Middle frontal gyrus (tissue), 1 donor: ENCODE data around the gene EIF4G3.
"Not testable (repeated sequence)": the region's sequence is repeated elsewhere in the genome, so short reads cannot be mapped to it uniquely, and the experiment has no call there.

Experiments used
- DNase-seq: peaks from one replicate; pipeline ENCODE4 v3.0.0-alpha.2; 2015; ENCODE audit warnings: low spot score; ENCODE audit errors: extremely low spot score

The EIF4G3 gene

DNA sequence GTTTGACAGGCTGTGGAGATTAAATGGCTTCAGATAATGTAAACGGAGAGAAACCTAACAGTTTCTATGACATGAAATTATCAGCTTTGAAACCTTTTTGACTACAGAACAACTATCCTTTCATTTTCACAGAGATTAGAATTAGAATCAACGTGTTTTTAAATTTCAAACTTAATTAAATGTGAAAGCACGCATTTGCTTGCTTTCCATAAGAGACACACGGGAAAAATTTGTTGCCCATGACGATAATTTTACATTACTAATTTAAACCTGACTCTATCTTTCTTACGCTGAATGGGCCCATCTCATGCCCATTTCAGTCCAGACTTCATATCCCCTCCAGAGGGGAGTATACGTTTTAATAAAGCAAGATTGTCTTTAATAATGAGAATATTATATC, 297.9 kb downstream of the EIF4G3 start:
- no peak for DNase-seq

DNA sequence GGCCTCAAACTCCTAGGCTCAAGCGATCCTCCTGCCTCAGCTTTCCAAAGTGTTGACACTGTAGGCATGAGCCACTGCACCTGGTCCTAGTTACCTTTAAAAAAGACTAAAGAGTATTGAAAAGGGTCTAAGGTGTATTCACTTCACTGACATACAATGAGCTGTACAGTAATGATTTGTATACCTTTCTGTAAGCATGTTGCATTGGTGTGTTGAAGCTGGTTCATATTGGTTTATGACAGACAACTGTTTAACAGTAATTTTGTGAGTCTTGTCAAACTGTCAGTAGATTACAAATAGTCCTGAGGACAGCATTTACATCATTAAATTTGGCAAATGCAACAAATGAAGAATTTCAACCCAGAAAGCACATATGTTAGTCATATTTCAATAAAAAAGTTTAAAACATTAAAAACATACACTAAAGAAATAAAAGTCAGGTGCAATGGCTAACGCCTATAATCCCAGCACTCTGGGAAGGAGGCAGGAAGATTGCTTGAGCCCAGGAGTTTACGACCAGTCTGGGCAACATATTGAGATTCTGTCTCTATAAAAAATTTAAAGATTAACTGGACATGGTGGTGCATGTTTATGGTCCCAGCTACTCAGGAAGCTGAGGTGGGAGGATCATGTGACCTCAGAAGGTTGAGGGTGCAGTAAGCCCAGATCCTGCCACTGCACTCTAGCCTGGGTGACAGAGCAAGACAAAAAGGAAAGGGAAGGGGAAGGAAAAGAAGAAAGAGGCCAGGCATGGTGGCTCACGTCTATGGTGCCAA, 301.3 kb downstream of the EIF4G3 start:
- no peak for DNase-seq

DNA sequence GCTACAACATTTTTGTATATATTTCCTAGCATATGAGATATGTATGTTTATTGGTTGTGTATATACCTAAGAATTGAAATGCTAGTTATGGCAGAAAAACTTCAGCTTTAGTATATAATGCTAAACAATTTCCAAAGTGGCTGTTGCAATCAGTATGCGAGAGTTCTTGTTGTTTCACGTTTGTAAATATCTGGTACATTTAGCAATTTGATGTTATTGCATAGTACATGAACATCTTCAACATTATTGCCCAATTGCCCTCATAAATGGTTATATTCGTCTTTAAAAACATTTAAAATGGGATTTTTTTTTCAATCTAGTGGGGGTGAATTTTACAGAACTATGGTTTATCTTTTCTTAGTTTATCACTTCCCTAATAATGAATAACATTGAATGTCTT, 303.4 kb downstream of the EIF4G3 start:
- no peak for DNase-seq

DNA sequence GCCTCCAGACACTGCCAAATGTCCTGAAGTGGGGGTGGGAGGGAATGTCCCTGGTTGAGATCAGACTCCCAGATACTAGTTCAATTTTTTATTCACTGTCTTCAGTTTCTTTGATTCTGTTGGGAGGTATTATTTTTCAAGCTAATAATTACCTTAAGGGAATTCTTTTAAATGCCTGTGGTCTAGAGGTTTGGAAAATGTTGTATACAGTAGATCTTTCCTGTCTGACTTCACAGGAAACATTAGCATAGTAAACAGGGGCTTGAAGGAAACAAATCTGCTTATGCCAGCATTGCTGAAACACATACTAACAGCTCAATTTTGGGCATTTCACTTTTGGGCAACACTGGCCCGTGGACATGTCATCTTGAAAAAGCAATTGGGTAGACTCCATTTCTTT, 305.3 kb downstream of the EIF4G3 start:
- no peak for DNase-seq

DNA sequence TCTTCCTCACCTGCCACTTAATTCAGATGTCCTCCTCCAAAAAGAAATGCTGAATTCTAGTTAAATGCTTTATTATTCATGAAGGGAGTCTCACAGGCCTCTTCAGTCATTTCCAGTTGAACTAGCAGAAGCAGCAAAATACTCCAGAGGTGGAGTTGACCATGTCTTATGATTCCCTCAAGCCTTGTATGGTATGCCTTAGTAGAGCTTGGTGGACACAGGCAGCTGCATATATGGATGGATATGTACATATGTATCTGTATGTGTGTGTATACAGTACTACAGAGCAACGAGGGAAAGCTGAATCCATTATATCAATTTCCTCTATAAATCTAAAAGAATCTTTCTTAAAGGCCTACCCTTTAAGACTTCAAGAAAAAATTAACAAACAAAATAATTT, 306.0 kb downstream of the EIF4G3 start:
- no peak for DNase-seq

DNA sequence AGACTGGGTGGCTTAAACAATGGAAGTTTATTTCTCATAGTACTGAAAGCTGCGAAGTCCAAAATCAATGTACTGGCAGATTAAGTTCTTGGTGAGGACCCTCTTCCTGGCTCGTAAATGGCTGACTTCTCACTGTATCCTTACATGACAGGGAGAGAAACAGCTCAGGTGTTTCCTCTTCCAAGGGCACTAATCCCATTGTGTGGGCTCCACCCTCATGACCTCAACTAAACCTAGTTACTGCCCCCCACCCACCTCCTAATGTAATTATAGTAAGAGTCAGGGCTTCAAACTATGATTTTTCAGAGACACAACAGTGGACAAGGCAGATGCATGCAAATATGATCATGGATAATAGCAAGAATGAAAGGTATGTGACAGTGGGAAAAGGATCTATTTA, 308.4 kb downstream of the EIF4G3 start:
- no peak for DNase-seq

DNA sequence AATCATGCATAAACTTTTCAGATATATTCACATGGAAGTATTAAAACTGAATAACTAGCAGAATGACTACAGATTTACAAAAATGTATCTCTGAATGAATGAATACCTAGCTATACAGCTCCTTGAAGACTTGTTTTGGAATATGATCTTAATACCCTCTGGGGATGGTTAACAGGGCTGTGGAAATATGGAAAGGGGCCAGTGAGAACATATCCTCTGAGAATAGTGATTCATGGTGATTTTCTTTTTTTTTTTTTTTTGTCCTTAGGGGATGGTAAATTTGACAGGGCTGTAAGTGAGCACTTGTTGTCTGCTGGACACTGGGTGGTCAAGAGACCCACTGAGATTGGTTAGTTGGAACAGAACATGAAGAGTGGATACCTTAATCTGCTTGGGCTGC, 308.9 kb downstream of the EIF4G3 start:
- no peak for DNase-seq

DNA sequence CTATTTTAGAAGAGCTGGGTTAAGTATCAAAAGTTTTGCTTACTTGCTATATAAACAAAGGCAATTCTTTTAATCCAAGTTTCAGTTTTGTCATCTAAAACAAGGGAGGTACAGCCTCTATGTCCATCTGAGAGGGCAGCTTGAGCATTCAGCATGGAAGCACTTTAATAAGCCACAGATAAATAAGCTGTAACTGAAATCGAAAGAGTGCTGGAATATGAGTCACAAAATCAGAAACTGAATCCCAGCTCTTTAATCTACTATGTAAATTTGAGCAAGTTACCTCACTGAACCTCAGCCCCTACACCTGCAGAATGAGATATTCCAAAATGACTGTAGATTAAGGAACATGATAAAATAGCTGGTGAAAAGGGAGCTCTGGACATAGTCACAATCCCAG, 309.6 kb downstream of the EIF4G3 start:
- DNase-seq: no peak

DNA sequence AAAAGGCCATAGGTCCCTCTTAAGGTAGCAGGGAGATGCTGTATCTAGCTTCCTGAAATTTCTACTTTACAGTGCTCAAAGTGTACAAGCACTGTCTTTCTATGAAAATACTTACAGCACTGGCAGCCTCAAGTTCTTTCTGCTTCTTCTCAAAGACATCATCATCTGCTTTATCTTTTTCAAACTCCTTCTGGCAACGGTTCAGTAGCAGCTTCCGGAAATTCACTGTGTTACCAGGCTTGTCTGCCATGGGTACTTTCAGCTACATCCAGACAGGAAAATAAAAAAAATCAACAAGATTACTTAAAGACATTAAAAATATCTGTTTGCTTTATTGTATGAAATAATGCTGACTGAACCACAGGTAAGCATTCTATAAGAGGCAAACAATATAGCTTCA, 311.7 kb downstream of the EIF4G3 start:
- DNase-seq: no peak

DNA sequence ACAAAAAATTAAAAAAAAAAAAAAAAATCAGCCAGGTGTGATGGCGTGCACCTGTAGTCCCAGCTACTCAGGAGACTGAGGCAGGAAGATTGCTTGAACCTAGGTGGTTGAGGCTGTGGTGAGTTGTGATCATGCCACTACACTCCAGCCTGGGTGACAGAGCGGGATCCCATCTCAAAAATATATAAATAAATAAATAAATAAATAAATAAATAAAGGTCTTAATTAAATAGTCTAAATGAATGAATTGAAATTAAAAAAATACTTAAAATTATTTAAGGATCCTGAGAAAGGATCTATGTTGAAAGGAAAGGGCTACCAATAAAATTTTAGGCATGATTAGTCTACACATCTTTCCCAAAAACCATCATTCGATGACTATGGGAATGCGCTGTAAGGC, 322.2 kb downstream of the EIF4G3 start:
- no peak for DNase-seq

DNA sequence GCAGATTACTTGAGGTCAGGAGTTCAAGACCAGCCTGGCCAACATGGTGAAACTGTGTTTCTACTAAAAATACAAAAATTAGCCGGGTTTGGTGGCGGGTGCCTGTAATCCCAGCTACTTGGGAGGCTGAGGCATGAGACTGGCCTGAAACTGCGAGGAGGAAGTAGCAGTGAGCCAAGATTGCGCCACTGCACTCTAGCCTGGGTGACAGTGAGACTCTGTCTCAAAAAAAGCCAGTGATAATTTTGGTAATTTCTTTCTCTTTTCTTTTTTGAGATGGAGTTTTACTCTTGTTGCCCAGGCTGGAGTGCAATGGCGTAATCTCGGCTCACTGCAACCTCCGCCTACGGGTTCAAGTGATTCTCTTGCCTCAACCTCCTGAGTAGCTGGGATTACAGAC, 324.9 kb downstream of the EIF4G3 start:
- DNase-seq: not testable (repeated sequence)

DNA sequence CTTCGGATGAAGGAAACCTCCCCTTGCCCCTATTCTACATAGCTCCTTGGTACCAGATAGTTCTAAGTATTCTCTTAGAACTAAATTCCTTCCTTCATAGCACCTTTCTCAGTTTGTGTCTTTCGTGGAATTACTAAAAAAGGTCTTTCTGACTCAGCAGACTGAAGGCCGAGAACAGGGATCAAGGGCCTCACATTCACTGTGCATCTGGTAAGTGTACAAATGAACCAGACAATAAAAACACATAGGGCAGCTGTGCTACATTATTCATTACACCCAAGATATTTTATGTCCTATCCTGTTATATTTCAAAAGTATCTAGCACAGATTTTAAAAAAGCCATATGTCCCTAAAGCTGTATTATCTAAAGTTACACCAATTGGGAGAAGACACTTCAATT, 326.7 kb downstream of the EIF4G3 start:
- no peak for DNase-seq

DNA sequence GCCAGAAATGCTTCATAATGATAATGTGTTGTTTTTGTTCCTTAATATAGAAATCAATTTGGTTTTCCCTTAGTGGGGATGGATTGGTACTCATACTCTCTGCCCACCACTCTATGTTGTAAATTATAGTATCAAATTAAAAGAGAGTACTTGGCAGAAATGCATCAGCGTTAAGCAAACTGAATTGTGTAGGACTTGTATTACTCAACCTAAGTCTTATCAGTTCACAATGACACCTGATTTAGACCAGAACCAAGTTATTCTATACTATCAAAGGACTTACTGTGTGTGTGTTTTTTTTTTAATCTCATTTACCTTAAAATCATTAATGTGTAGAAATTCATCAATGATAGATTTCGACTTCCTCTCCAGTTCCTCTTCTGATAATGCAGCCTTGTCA, 327.6 kb downstream of the EIF4G3 start:
- DNase-seq: no peak

DNA sequence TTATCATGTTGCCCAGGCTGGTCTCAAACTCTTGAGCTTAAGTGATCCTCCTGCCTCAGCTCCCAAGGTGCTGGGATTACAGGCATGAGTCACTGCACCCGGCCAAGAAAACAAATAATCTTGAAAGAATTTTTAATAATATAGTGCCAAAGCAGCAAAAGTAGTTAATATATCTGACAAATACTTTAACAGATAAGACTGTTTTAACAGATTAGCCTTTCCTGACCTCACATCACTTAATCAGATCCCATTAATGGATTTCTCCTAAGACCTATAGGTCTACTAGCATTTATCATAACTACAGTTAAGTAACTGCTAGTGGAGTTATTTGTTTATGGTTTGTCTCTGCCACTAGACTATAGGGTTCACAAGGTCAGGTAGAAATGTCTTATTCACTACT, 328.5 kb downstream of the EIF4G3 start:
- DNase-seq: no peak

DNA sequence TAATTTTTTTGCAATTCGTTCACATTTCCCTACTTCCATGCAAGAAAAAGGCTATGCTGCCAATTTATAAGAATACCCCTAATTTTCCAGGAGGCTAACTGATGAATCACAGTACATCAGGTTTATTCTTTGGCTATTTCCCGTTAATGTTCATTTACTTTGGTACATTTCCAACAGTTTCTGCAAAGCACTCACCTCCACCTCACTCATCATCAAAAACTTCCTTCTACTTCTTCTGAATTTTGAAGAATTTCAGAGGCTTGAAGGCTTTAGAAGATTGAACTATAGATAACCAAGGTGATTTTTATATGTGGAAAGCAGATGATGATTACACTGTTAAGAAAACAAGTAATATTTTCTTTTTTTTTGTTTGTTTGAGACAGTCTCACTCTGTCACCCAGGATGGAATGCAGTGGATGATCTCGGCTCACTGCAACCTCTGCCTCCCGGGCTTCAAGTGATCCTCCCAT, 329.1 kb downstream of the EIF4G3 start:
- no peak for DNase-seq

DNA sequence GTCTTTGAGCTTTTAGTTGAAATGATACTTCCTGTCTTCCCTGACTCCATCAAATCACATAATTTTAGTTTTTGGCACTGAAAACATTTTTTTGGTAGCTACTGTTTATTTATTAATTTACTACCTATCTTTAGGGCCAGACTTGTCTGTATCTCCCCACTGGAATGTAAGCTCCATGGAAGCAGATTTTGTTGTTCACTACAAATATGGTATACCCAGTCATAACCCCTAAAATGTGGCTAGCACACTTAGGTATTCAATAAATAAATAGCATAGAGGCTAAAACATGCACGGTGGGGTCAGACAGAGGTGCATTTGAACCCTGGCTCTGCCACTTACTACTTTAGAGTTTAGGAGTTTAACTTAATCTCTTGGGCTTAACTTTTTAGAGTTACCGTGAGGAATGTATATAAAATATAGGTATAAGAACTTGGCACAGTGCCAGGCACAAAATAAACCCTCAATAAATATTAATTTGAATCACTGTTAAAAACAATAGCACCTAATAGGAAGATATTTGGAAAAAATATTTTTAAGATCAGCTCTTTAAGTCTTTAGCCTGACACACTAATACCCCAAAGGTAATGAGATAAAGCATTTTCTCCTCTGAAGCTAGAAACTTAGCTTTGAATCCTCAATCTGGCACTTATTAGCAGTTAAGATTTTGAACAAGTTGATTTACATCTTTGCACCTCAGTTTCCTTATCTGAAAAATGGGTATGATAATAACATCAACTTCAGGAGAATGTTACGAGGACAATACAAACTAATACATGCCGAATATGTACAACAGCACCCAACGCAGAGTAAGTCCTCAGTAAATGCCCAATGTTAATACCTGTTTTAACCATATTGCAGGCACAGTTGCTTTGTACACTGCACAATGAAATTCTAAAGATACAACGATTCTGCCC, 330.0 kb downstream of the EIF4G3 start:
- no peak for DNase-seq

DNA sequence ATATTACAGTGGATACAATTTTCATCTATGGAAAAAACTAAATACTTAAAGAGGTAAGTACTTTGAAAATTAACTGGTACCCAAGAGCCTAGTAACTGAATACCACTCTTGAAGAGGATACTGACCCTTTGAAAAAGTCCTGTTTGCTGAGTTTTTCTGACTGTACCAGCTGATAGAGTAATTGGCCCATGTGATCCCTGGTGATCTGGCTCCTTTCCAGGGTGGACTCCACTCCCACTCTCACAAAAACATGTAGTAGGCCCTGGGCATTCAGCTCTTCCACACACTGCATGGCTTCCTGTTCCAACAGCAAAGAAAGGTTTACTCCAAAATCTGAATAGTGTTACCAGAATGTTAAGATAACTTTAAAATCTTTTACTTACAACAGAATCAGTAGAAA, 336.0 kb downstream of the EIF4G3 start:
- no peak for DNase-seq

DNA sequence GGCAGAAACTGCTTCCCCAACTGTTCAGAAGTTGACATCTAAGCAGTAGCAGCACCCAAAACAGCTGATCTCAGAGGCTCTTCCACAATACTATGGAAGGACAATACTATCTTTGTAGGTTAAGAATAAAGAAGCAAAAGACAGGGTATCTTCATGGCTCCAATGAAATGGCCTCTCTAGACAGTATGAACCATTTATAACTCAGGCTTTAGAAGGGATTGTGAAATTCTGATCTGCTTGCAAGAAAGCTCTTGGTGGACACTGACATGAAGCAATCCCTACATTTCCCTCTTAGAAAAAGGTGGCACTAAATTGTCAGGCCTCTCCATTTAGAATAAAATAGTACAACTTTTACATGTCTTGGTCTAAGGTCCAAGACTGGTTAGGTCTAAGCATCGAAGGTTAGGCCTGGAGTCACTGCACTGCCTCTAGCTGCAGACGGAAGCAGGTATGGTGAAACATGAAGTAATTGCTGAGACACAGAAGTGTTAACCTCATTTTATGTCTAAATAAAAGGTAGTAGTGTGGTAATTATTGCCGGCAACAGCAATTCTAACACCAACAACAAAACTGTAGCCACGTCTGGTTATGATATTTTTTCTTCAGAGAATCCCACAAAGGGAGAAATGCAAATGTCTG, 339.0 kb downstream of the EIF4G3 start:
- no peak for DNase-seq

DNA sequence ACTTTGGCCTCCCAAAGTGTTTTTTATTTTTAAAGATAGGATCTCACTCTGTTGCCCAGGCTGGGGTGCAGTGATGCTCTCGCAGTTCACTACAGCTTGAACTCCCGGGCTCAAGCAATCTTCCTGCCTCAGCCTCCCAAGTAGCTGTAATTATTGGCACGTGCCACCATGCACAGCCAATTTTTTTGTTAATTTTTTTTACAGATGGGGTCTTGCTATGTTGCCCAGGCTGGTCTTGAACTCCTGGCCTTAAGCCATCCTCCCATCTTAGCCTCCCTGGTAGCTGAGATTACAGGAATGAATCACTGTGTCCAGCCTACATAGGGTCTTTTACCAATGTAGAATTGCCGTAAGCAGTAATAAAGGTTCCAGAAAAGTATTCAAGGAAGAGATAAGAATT, 340.5 kb downstream of the EIF4G3 start:
- DNase-seq: no peak

DNA sequence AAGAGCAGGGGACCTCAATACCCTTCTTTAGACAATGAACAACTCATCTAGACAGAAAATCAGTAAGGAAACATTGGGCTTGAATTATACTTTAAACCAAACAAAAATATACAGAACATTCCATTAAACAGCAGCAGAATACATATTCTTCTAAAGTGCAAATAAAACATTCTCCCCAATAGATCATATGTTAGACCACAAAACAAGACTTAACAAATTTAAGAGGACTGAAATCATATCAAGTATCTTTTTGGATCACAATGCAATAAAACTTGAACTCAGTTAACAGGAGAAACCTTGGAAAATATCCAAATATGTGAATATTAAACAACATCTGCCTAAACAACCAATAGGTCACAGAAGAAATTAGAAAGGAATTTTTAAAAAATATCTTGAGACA, 341.9 kb downstream of the EIF4G3 start:
- no peak for DNase-seq

DNA sequence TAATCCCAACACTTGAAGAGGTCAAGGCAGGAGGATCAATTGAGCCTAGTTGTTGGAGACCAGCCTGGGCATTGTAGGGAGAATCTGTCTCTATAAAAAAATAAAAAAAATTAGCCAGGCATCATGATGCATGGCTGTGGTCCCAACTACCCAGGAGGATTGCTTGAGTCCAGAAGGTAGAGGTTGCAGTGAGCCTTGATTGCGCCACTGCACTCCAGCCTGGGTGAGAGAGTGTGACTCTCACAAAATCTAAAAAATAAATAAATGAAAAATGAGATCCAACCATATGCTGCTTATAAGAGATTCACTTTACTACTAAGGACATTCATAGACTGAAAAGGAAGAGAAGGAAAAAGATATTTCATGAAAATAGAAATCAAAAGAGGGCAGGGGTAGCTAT, 342.5 kb downstream of the EIF4G3 start:
- no peak for DNase-seq

DNA sequence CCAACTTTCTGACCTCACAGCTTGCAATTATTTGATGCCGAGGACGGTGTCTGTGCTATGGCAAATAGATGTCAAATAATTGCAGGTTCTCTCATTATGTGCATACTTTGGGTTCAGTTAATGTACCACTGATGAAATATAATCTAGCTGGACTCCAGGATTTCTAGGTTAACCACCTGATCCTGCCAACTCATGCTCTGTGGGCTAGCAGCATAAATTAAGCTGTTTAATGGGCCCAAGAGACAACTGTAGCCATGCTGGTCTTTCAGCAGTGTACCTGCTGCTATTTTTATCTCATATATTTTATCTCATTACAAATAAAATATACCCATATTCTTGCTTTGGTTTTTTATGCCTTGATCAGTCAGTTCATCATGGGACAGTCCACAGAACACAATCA, 346.3 kb downstream of the EIF4G3 start:
- no peak for DNase-seq
